Fibroblast of the conjunctiva (primary cell): ENCODE data around the gene RGS10.
"Not testable (repeated sequence)": the region's sequence is repeated elsewhere in the genome, so short reads cannot be mapped to it uniquely, and the experiment has no call there.

Source experiments
- DNase-seq: peaks from one replicate; pipeline ENCODE4 v3.0.0-alpha.2; 2010; ENCODE audit warnings: low read depth

RGS10 gene

GRCh38 chr10:119538632-119539358, 3.7 kb downstream of the RGS10 start:
- DNase-seq: no peak

GRCh38 chr10:119537953-119538630, 4.4 kb downstream of the RGS10 start:
- no peak for DNase-seq

- DNase-seq: no peak
These were observed 6.0 kb downstream of the RGS10 start for GRCh38 chr10:119536508-119537025.

- no peak for DNase-seq
These were observed 6.5 kb downstream of the RGS10 start for GRCh38 chr10:119535837-119536507.

- DNase-seq: no peak
These were observed 7.2 kb downstream of the RGS10 start for GRCh38 chr10:119535305-119535704.

GRCh38 chr10:119533473-119533872, 9.0 kb downstream of the RGS10 start:
- DNase-seq: no peak

GRCh38 chr10:119532791-119533190, 9.7 kb downstream of the RGS10 start:
- DNase-seq: not testable (repeated sequence)

GRCh38 chr10:119532251-119532650, 10.3 kb downstream of the RGS10 start:
- DNase-seq: not testable (repeated sequence)

GRCh38 chr10:119531067-119531466, 11.5 kb downstream of the RGS10 start:
- no peak for DNase-seq

GRCh38 chr10:119528663-119529237, 13.8 kb downstream of the RGS10 start:
- DNase-seq: peak; percentile 93

GRCh38 chr10:119526621-119527592, 15.6 kb downstream of the RGS10 start:
- DNase-seq: no peak

- no peak for DNase-seq
These were observed 16.4 kb downstream of the RGS10 start for GRCh38 chr10:119526149-119526548.

GRCh38 chr10:119525116-119525515, 17.4 kb downstream of the RGS10 start:
- DNase-seq: no peak

- no peak for DNase-seq
These were observed 17.8 kb downstream of the RGS10 start for GRCh38 chr10:119524720-119525070.

- DNase-seq: no peak
These were observed 18.4 kb downstream of the RGS10 start for GRCh38 chr10:119523895-119524719.

GRCh38 chr10:119522747-119523426, 19.6 kb downstream of the RGS10 start:
- DNase-seq: no peak

- DNase-seq: no peak
These were observed 20.9 kb downstream of the RGS10 start for GRCh38 chr10:119521443-119522204.

- DNase-seq: no peak
These were observed 22.2 kb downstream of the RGS10 start for GRCh38 chr10:119520283-119520682.

- no peak for DNase-seq
These were observed 23.6 kb downstream of the RGS10 start for GRCh38 chr10:119518936-119519335.
